ENCODE data around the gene CWF19L1. TPM values are rescaled to one million over a fixed set of nuclear protein-coding genes. Genes with fewer than 3 reads are reported as not detected.
"Not testable (repeated sequence)": the region's sequence is repeated elsewhere in the genome, so short reads cannot be mapped to it uniquely, and the experiment has no call there.

CWF19L1 gene
- total and polyA plus RNA-seq, 5 donors from 2014 or later, result 30.7 to 51.8 (median 35.3) TPM

DNA sequence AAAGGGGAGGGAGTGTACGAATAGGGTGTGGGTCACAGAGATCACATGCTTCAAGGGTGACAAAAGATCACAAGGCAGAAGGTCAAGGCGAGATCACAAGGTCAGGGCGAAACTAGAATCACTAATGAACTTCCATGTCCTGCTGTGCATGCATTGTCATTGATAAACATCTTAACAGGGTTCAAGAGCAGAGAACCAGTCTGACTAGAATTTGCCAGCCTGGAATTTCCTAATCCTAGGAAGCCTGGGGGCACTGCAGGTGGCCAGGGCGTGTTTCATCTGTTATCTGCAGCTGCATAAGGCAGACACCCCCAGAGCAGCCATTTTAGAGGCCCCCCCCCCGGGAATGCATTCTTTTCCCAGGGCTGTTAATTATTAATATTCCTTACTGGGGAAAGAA lies 33.7 kb upstream of the CWF19L1 start:
- H3K9me3 Mint-ChIP-seq; H3K9me3 ChIP-seq (ENCODE audit: control insufficient read depth in 2 of 2, low read length in 2 of 2); H3K4me1 ChIP-seq (ENCODE audit: control insufficient read depth, insufficient read depth, low read length, poor library complexity, severe bottlenecking); H3K36me3 ChIP-seq (ENCODE audit: control insufficient read depth, insufficient read depth, low read length); H3K4me3 Mint-ChIP-seq; H3K36me3 Mint-ChIP-seq; H3K4me3 ChIP-seq (ENCODE audit: low read depth, low read length); DNase-seq; H3K27ac ChIP-seq (ENCODE audit: insufficient read depth, low read length, poor library complexity, severe bottlenecking); H3K27ac Mint-ChIP-seq; H3K4me1 Mint-ChIP-seq; ATAC-seq (ENCODE audit: low read depth in 2 of 2); H3K27me3 ChIP-seq (ENCODE audit: control insufficient read depth, insufficient read depth, low read length): not testable (repeated sequence)
- peaks cover 70% of the 10 kb centered on the region for H3K27me3 Mint-ChIP-seq

DNA sequence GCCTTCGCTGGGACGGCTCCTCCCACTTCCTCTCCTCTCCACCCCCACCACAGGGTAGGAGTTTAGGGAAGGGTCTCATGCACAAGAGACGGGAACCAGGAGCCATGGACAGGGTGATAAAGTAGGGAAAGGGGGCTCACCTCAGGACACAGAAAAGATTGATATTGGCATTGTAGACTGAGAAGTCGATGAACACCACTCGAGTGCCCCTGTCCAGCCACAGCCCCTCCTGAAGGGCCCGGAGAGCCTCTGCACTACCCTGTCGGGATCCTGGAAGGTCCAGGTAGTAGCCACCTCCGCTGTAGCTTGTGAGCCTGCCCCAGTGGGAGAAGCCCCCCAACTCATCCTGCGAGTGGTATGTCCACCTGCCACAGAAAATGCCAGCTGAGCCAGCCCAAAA lies 29.8 kb upstream of the CWF19L1 start:
- peaks cover 0 to 6% (median 0%) of the 10 kb centered on the region in 7 donors for H3K9me3 Mint-ChIP-seq
- Histone ChIP-seq H3K4me3 (ENCODE audit: low read depth, low read length) (no peak overlapping the region), H3K4me1 (ENCODE audit: control insufficient read depth, insufficient read depth, low read length, poor library complexity, severe bottlenecking) (no peaks in the 10 kb centered on the region), H3K27me3 (ENCODE audit: control insufficient read depth, insufficient read depth, low read length) (peaks cover 2% of the 10 kb centered on the region), H3K9me3 (ENCODE audit: control insufficient read depth in 2 of 2, low read length in 2 of 2) (no peaks in the 10 kb centered on the region), H3K36me3 (ENCODE audit: control insufficient read depth, insufficient read depth, low read length) (no peaks in the 10 kb centered on the region), H3K27ac (ENCODE audit: insufficient read depth, low read length, poor library complexity, severe bottlenecking) (no peak overlapping the region)
- H3K4me3 Mint-ChIP-seq, result no peak overlapping the region
- ATAC-seq (ENCODE audit: low read depth in 2 of 2) (no peak), DNase-seq (no peak)
- no peaks in the 10 kb centered on the region for H3K36me3 Mint-ChIP-seq
- no peak overlapping the region for H3K27ac Mint-ChIP-seq
- H3K27me3 Mint-ChIP-seq, result peaks cover 45% of the 10 kb centered on the region
- no peaks in the 10 kb centered on the region for H3K4me1 Mint-ChIP-seq

- no peaks in the 10 kb centered on the region for H3K9me3 ChIP-seq (ENCODE audit: control insufficient read depth in 2 of 2, low read length in 2 of 2)
- Mint-ChIP-seq H3K9me3 (peaks cover 0 to 2% (median 0%) of the 10 kb centered on the region in 7 donors), H3K27me3 (peaks cover 22% of the 10 kb centered on the region), H3K4me3 (no peak overlapping the region), H3K27ac (no peak overlapping the region), H3K36me3 (no peaks in the 10 kb centered on the region), H3K4me1 (no peaks in the 10 kb centered on the region)
- no peaks in the 10 kb centered on the region for H3K4me1 ChIP-seq (ENCODE audit: control insufficient read depth, insufficient read depth, low read length, poor library complexity, severe bottlenecking)
- H3K4me3 ChIP-seq (ENCODE audit: low read depth, low read length), result no peak overlapping the region
- no peaks in the 10 kb centered on the region for H3K36me3 ChIP-seq (ENCODE audit: control insufficient read depth, insufficient read depth, low read length)
- peaks cover 2% of the 10 kb centered on the region for H3K27me3 ChIP-seq (ENCODE audit: control insufficient read depth, insufficient read depth, low read length)
- H3K27ac ChIP-seq (ENCODE audit: insufficient read depth, low read length, poor library complexity, severe bottlenecking), result no peak overlapping the region
- no peak for DNase-seq
- ATAC-seq (ENCODE audit: low read depth in 2 of 2), result no peak
These were observed 25.6 kb upstream of the CWF19L1 start for GRCh38 chr10:100293066-100293465.

GRCh38 chr10:100292300-100292699 lies 24.9 kb upstream of the CWF19L1 start:
- not testable (repeated sequence) for H3K36me3 Mint-ChIP-seq; H3K4me1 ChIP-seq (ENCODE audit: control insufficient read depth, insufficient read depth, low read length, poor library complexity, severe bottlenecking); H3K4me3 ChIP-seq (ENCODE audit: low read depth, low read length); H3K9me3 Mint-ChIP-seq; H3K4me3 Mint-ChIP-seq; H3K27me3 ChIP-seq (ENCODE audit: control insufficient read depth, insufficient read depth, low read length); DNase-seq; ATAC-seq (ENCODE audit: low read depth in 2 of 2); H3K9me3 ChIP-seq (ENCODE audit: control insufficient read depth in 2 of 2, low read length in 2 of 2); H3K36me3 ChIP-seq (ENCODE audit: control insufficient read depth, insufficient read depth, low read length); H3K27ac ChIP-seq (ENCODE audit: insufficient read depth, low read length, poor library complexity, severe bottlenecking); H3K4me1 Mint-ChIP-seq
- H3K27ac Mint-ChIP-seq, result peak overlapping the region in 1 of 3 donors; percentile 17
- peaks cover 21% of the 10 kb centered on the region for H3K27me3 Mint-ChIP-seq

DNA sequence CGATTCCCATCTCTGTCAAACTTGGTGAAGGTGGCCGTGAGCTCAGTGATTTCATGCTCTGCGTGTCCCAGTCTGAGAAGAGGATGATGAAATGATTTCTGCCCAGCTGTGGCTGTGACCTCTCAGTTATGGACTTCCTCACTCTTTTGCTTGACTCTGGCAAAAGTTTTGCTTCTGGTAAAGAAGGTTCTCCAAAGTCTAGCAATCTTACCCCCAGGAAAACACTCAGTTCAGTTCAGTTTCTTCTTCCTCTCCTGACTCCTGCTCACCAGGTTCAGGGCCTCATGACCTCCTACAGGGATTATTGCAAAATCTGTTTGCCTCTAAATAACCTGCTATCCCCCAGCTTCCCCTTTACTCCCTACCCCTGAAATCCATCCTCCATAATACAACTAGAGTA lies 23.9 kb upstream of the CWF19L1 start:
- no peaks in the 10 kb centered on the region for H3K36me3 ChIP-seq (ENCODE audit: control insufficient read depth, insufficient read depth, low read length)
- Mint-ChIP-seq H3K9me3 (peaks cover 0 to 2% (median 0%) of the 10 kb centered on the region in 7 donors), H3K27me3 (peaks cover 13% of the 10 kb centered on the region), H3K4me3 (peak overlapping the region in 1 of 4 donors; percentile 27), H3K4me1 (peaks cover 5 to 13% (median 7%) of the 10 kb centered on the region in 4 donors), H3K36me3 (peaks cover 1% of the 10 kb centered on the region), H3K27ac (no peak overlapping the region)
- peaks cover 2% of the 10 kb centered on the region for H3K27me3 ChIP-seq (ENCODE audit: control insufficient read depth, insufficient read depth, low read length)
- no peak for ATAC-seq (ENCODE audit: low read depth in 2 of 2)
- H3K4me1 ChIP-seq (ENCODE audit: control insufficient read depth, insufficient read depth, low read length, poor library complexity, severe bottlenecking), result peaks cover 5% of the 10 kb centered on the region
- no peak for DNase-seq
- no peaks in the 10 kb centered on the region for H3K9me3 ChIP-seq (ENCODE audit: control insufficient read depth in 2 of 2, low read length in 2 of 2)
- H3K4me3 ChIP-seq (ENCODE audit: low read depth, low read length), result no peak overlapping the region
- H3K27ac ChIP-seq (ENCODE audit: insufficient read depth, low read length, poor library complexity, severe bottlenecking), result no peak overlapping the region

DNA sequence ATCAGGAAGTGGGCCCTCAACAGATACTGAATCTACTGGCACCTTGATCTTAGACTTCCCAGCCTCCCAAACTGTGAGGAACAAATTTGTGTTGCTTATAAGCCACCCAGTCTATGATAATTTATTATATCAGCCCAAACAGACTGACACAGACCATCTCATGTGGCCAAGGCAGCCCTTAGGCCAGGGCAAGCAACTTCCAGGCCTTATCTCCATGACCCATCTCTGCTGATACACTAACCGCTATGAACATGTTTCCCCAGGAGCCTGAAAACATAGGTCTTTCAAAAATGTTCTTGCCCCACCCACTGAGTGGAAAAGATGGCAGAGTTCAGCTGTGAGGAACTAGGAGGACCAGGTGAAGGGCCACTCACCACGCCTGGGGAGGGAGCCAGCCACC lies 22.2 kb upstream of the CWF19L1 start:
- no peak overlapping the region for H3K4me3 ChIP-seq (ENCODE audit: low read depth, low read length)
- peaks cover 19% of the 10 kb centered on the region for H3K4me1 ChIP-seq (ENCODE audit: control insufficient read depth, insufficient read depth, low read length, poor library complexity, severe bottlenecking)
- no peaks in the 10 kb centered on the region for H3K36me3 ChIP-seq (ENCODE audit: control insufficient read depth, insufficient read depth, low read length)
- H3K9me3 Mint-ChIP-seq, result peaks cover 0 to 2% (median 0%) of the 10 kb centered on the region in 7 donors
- peaks cover 14 to 30% (median 17%) of the 10 kb centered on the region in 4 donors for H3K4me1 Mint-ChIP-seq
- H3K9me3 ChIP-seq (ENCODE audit: control insufficient read depth in 2 of 2, low read length in 2 of 2), result no peaks in the 10 kb centered on the region
- no peak overlapping the region for H3K27ac Mint-ChIP-seq
- H3K27ac ChIP-seq (ENCODE audit: insufficient read depth, low read length, poor library complexity, severe bottlenecking), result no peak overlapping the region
- peaks cover 2% of the 10 kb centered on the region for H3K27me3 ChIP-seq (ENCODE audit: control insufficient read depth, insufficient read depth, low read length)
- ATAC-seq (ENCODE audit: low read depth in 2 of 2) (no peak), DNase-seq (no peak)
- H3K4me3 Mint-ChIP-seq, result peak overlapping the region in 1 of 4 donors; percentile 36
- peaks cover 12% of the 10 kb centered on the region for H3K36me3 Mint-ChIP-seq
- H3K27me3 Mint-ChIP-seq, result peaks cover 2% of the 10 kb centered on the region

DNA sequence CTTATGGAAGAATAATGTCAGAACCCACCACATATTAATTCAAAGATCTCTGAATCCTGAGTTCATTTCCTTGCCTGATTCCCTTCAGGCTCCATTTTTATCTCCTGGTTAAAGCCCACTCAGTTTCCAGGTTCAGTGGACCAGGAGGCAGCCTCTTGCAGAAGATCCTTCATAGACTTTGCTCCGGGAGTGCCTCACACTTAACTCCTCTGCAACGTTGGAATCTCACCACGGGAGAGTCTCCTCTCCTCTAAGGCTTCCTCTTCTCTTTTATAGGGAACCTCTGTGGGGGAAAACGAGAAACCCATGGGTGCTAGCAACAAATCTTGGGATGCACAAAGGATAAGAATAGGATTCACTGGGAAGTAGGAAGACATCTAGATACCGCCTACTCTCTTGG lies 20.8 kb upstream of the CWF19L1 start:
- H3K4me3 Mint-ChIP-seq, result peak overlapping the region; percentile 62 to 99 (median 99)
- H3K36me3 ChIP-seq (ENCODE audit: control insufficient read depth, insufficient read depth, low read length), result peaks cover 4% of the 10 kb centered on the region
- H3K9me3 ChIP-seq (ENCODE audit: control insufficient read depth in 2 of 2, low read length in 2 of 2), result no peaks in the 10 kb centered on the region
- ATAC-seq (ENCODE audit: low read depth in 2 of 2) (no peak), DNase-seq (no peak)
- H3K4me1 ChIP-seq (ENCODE audit: control insufficient read depth, insufficient read depth, low read length, poor library complexity, severe bottlenecking), result peaks cover 19% of the 10 kb centered on the region
- H3K27me3 ChIP-seq (ENCODE audit: control insufficient read depth, insufficient read depth, low read length), result no peaks in the 10 kb centered on the region
- no peak overlapping the region for H3K4me3 ChIP-seq (ENCODE audit: low read depth, low read length)
- H3K4me1 Mint-ChIP-seq, result peaks cover 14 to 39% (median 18%) of the 10 kb centered on the region in 4 donors
- no peaks in the 10 kb centered on the region for H3K27me3 Mint-ChIP-seq
- H3K27ac Mint-ChIP-seq, result peak overlapping the region in 1 of 3 donors; percentile 97
- H3K36me3 Mint-ChIP-seq, result peaks cover 13% of the 10 kb centered on the region
- peaks cover 0 to 2% (median 0%) of the 10 kb centered on the region in 7 donors for H3K9me3 Mint-ChIP-seq
- H3K27ac ChIP-seq (ENCODE audit: insufficient read depth, low read length, poor library complexity, severe bottlenecking), result no peak overlapping the region

DNA sequence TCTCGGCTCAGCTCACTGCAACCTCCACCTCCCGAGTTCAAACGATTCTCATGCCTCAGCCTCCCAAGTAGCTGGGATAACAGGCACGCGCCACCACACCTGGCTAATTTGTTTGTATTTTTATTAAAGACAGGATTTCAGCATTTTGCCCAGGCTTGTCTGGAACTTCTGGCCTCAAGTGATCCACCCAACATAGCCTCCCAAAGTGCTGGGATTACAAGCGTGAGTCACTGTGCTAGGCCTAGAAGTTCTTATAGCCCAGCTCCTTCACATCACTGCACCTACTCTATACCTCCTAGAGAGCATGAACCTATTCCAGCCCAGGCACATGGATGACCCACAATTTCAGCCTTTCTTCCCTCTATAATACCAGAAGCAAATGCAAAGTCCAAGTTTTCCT lies 20.3 kb upstream of the CWF19L1 start:
- Mint-ChIP-seq H3K4me3 (peak overlapping the region; percentile 62 to 99 (median 99)), H3K27ac (peak overlapping the region in 1 of 3 donors; percentile 97), H3K27me3 (no peaks in the 10 kb centered on the region), H3K36me3 (peaks cover 13% of the 10 kb centered on the region), H3K9me3 (peaks cover 0 to 2% (median 0%) of the 10 kb centered on the region in 7 donors), H3K4me1 (peaks cover 14 to 39% (median 18%) of the 10 kb centered on the region in 4 donors)
- no peak for DNase-seq
- H3K27ac ChIP-seq (ENCODE audit: insufficient read depth, low read length, poor library complexity, severe bottlenecking), result no peak overlapping the region
- H3K4me3 ChIP-seq (ENCODE audit: low read depth, low read length), result no peak overlapping the region
- H3K9me3 ChIP-seq (ENCODE audit: control insufficient read depth in 2 of 2, low read length in 2 of 2), result no peaks in the 10 kb centered on the region
- ATAC-seq (ENCODE audit: low read depth in 2 of 2), result no peak
- peaks cover 23% of the 10 kb centered on the region for H3K4me1 ChIP-seq (ENCODE audit: control insufficient read depth, insufficient read depth, low read length, poor library complexity, severe bottlenecking)
- H3K27me3 ChIP-seq (ENCODE audit: control insufficient read depth, insufficient read depth, low read length), result no peaks in the 10 kb centered on the region
- H3K36me3 ChIP-seq (ENCODE audit: control insufficient read depth, insufficient read depth, low read length), result peaks cover 5% of the 10 kb centered on the region
